SW 1271 (cell line): Measurements from ENCODE around the gene SP9.

Experiments
- DNase-seq, 2 experiments: peaks; one replicate each; lab custom pipeline; 2025; lab: John Stamatoyannopoulos, UW

Gene SP9

DNA sequence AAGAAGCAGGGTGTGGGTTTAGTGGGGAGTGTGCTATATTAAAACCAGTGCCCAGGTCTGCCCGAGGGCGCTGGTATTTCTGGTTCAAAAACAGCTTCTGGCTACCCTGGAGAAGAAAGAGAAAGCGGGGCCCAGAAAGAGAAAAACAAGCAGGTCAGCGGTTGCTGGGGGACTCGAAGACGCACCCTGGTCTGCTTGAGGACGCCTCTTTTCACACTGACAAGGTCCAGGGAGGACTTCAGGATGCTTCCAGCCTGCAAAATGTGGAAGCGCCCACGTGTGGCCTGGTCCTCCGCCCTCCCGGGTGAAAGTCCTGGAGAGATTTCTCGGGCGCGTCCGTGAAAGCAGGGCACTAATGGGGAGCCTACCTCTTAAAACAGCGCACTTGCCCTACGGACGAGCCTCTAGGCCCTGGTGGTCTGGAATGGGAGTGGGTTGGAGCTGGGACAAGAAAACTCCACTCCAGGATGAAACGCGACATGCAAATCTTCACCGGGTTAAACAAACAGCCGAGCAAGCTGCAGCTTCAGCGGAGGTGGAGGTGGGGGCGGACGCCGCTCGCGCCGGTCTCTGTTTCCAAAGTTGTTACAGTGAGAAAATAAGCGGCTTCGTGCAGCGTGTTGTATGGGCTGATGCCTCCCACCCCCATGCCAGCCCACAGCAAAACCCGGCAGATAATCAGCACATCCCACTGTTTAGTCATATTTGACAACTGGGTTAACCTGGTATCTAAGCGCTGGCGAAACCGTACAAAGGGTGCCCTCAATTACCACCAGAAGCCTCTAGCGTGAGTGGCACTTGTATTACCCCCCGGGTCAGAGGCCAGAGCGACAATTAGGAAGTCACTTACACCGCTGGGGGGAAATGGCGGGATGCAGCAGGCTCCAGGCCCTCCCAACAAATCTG, 1.1 kb upstream of the SP9 start:
- DNase-seq, result no peak

GRCh38 chr2:174334278-174334715, 457 bp upstream of the SP9 start:
- DNase-seq, result no peak

DNA sequence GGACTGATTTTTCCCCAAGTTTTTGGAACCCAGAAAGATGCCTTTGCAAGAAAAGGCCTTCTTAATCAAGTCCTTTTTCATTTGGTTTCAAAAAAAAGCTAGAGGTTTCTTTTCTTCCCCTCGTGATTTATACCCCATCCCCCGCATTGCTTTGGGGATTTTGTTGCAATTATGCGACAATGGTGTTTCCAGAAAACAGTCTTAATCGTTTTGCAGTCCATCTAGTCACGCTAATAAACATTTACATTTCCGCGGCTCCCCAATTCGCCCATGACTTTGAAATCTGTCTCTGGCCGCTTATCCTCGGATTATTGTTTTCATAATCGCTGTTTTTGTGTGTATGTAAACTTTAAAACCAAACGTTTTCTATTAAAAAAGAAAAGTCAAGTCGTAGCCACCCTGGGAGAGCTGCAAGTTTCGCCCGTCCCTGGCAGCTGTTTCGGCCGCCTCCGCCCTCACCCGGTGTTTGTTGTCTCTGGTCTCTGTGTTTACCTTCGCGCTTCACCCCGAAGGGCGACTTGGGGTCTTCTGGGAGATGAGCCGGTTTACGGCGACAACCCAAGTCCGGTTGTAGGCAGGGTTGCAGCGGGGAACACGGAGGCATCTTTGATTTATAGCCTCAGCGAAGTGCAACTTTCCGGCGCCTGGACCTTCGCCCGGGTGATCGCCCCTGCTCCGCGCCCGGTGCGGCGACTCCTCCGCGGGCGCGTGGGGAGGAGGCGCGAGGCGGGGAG, 667 bp downstream of the SP9 start:
- no peak for DNase-seq

- DNase-seq, result peak in 1 of 2 experiments; percentile 69
Measured at GRCh38 chr2:174335988-174336500, 1.3 kb downstream of the SP9 start.

DNA sequence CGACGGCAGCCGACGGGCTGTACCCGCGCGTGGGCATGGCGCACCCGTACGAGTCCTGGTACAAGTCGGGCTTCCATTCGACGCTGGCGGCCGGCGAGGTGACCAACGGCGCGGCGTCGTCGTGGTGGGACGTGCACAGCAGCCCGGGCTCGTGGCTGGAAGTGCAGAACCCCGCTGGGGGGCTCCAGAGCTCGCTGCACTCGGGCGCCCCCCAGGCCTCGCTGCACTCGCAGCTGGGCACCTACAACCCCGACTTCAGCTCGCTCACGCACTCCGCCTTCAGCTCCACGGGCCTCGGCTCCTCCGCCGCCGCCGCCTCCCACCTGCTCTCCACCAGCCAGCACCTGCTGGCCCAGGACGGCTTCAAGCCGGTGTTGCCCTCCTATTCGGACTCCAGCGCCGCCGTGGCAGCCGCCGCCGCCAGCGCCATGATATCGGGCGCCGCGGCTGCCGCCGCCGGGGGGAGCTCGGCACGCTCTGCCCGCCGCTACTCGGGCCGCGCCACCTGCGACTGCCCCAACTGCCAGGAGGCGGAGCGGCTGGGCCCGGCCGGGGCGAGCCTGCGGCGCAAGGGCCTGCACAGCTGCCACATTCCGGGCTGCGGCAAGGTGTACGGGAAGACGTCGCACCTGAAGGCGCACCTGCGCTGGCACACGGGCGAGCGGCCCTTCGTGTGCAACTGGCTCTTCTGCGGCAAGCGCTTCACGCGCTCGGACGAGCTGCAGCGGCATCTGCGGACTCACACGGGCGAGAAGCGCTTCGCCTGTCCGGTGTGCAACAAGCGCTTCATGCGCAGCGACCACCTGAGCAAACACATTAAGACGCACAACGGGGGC, 2.0 kb downstream of the SP9 start:
- peak; percentile 63 to 89 for DNase-seq

DNA sequence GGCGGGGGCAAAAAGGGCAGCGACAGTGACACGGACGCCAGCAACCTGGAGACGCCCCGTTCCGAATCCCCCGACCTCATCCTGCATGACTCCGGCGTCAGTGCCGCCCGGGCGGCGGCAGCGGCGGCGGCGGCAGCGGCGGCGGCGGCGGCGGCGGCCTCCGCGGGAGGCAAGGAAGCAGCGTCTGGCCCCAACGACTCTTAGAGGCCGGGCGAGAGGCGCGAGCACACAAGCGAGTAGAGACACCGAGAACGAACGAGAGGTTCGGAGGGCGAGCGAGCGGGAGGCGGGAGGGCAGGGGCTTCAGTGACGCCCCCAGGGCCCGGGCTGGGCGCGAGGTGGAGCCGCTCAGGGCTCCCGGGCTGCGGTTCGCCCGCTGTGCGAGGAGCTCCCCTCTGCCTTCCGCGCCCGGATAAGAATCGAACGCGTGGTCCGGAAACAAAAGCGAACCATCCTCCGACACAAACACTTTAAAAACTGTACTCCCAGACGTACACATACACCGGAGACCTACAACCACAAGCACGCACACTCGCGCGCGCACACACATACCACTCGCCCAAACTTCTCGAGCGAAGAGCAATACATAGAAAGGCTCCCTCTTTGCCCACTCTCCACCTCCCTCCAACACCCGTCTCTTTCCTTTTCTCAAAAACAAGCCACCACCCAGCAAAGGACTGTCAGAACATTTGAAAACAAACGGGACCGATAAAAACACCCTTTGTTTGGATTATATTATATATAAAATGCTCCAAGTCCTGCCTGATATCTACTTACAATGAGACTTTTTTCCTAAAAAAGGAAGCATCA, 2.8 kb downstream of the SP9 start:
- peak in 1 of 2 experiments; percentile 49 for DNase-seq

- DNase-seq, result no peak
Measured at GRCh38 chr2:174338147-174338605, 3.4 kb downstream of the SP9 start.

DNA sequence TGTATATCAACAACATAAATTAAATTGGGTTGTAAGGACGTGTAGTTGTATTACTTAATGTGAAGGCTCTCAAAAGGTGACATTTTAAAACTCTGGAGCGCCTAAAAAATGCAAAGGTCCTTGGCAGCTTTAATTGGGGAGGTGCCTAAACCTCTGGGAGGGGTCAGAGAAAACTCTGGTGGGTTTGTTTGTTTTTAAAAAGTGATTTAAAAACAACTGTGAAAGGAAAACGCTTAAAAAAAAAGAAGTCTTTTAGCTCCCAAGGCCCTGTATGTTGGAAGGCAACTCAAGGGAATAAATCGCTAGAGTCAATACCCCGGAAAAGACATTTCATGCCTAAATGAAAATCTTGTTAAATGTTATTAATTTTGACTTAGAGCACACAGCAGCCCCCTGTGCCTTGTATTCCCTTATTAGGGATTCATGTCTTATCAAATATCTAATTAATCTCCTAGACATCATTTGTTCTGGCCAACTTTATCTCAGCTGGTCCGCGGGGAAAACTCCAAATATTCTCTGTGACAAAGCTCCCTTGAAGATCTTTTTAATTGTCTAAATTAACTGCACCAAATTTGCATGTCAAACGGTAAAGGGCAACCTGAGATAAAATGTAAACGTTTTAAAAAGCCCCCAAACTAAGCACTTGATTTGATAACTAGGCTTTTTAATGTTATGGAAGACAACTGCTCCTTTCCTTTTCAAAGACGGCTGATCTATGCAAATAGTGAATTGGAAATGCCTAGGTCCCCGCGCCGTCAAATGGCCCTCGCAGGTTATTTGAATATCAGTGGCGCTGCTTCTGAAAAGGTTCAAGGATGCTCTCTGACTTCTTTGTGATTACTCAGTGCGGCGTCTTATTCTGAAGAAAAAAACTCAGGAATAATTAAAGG, 4.2 kb downstream of the SP9 start:
- DNase-seq, result no peak

DNA sequence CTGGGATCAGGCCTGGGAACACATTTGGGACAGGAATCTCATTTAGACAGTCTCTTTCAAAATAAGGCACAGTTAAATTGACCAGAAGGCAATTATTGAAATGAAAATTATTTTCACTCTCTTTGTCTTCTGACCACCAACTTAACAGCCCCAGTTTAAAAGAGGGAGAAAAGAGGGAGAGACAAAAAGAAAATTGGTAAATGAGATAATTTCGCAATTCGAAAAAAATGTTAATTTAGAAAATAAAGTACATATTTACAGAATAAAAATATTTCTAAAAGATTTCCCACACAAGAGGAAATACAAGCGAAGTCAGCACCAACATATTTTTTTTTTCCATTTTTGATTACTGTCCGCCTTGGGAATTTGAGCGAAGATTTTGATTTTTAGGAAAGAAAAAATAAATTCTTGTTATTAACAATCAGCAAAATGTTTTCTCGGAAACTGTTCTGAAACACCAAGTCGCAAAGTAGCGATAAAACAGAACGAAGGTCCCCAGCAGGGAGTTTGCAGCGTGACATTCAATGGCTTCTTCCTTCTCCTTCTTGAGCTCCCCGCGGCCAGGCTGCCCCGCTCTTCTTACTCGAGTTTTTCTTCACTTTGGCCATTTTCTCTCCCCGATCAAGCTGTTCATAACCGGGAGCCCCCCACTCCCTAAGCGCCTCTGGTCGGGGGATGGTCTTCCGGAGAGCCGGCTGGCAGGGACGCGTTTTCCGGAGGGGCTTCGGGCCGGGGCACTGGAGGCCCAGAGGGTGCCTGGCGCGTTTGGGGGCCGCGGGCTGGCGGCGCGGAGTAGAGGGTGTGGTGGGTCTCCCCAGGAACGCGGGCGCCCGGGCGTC, 5.0 kb downstream of the SP9 start:
- no peak for DNase-seq

- DNase-seq, result no peak
Measured at GRCh38 chr2:174340400-174341292, 5.9 kb downstream of the SP9 start.

DNA sequence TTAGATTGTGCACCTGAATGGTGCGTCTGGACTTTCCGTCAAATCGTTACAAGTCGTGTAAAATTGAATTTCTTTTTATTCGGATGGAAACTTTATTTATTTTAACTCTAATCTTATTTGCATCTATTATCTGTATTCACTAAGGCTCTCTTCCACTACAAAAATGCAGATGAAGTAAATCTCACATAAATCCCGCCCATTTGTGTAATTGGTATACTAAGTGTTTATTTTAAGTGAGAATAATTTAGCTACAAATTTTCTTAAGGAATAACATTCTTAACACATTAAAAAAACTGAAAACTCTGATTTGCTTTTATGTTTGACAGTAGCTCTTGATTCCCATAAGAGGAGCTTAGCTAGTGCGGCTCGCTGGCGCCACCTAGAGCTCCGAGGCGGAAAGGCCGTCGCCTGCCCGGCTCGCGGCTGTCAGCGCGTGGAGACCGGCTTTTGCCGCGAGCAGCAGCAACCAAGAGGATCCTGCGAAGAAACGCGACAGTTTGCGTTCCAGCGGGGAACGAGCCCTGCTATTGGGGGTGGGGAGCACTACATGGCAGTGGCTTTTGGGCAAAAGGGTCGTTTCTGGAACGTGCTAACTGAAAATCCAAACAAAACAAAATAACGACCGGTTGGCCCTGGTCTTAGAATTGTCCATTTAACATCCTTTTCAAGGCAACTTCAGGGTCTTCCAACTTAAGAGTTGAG, 6.7 kb downstream of the SP9 start:
- DNase-seq, result peak in 1 of 2 experiments; percentile 45

GRCh38 chr2:174341995-174342685, 7.4 kb downstream of the SP9 start:
- DNase-seq, result no peak

DNA sequence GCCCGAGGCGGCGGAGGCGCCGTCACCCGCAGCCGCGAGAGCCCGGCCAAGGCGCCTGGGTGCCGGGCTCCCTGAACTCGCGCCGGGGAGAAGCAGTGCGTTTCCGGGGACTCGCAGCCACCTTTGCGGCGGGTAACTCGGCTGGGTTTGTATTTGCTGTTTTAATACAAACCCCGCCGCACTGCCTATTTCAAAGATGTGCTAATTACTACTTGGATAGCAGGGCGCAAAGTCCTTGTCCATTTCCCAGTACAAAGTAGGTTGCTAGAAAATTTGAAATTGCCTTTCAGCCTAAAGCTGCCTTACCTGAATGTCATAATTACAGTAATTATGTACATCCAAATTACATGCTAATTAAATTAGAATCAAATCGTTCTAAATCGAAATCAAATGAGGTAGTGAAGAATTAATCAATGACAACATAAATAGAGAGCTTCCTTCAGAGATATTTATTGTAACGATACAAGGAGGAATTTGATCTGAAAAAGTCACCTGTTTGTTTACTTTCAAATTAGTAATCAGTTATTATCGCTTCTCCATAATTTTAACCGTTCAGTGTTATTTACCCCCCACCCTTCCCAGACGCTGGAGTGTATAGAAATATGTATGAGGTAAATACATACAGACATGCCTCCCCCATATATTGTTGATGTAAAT, 8.1 kb downstream of the SP9 start:
- no peak for DNase-seq

DNA sequence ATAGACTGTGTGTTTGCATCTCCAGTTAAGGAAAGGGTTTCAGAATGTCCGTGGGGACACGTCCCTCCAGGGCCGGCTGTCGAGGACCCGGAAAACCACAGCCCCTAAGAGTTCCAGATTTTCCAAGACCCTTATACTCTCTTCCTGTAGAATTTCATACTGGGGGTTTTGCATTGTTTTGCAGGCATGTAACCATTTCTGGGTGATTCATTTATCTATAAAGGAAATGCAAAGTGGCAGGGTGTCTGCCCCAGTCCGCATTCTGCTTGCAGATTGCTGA, 8.5 kb downstream of the SP9 start:
- no peak for DNase-seq

GRCh38 chr2:174343623-174344455, 9.1 kb downstream of the SP9 start:
- no peak for DNase-seq
